Mesodermal cell (in vitro differentiated cells): ENCODE measurements around the gene GABRR1.
"Not testable (repeated sequence)": the region's sequence is repeated elsewhere in the genome, so short reads cannot be mapped to it uniquely, and the experiment has no call there.

Experiments
- H3K27ac ChIP-seq: 2 replicates; pipeline ENCODE4 v1.7.0; 2013; ENCODE audit warnings: mild to moderate bottlenecking, low read depth, low read length, moderate library complexity; ENCODE audit not compliant: severe bottlenecking
- H3K36me3 ChIP-seq: 2 replicates; pipeline ENCODE4 v1.7.1; 2013; ENCODE audit warnings: mild to moderate bottlenecking, low read length, moderate library complexity; ENCODE audit not compliant: control insufficient read depth, insufficient read depth
- H3K4me1 ChIP-seq: one replicate; pipeline ENCODE4 v1.7.1; 2013; ENCODE audit warnings: mild to moderate bottlenecking, low read length; ENCODE audit not compliant: insufficient read depth, control insufficient read depth, poor library complexity, severe bottlenecking
- H3K4me3 ChIP-seq: 2 replicates; pipeline ENCODE4 v1.7.0; 2013; ENCODE audit warnings: low read length, control low read depth, mild to moderate bottlenecking; ENCODE audit not compliant: insufficient read depth, poor library complexity, severe bottlenecking; ENCODE audit errors: extremely low read depth
- H3K9me3 ChIP-seq: 2 replicates; pipeline ENCODE4 v1.7.1; 2013; ENCODE audit warnings: mild to moderate bottlenecking, low read length, moderate library complexity; ENCODE audit not compliant: control insufficient read depth
- WGBS, 2 experiments: methylation state at CpG; one replicate each; pipeline ENCODE4 v1.1.5; 2013; ENCODE audit warnings: missing lambda C conversion rate in 2 of 2; ENCODE audit not compliant: insufficient coverage in 2 of 2; 5-methylcytosine and 5-hydroxymethylcytosine counted together

GABRR1 gene

GRCh38 chr6:89140347-89141156, 76.6 kb downstream of the GABRR1 start:
- no peaks in the 10 kb centered on the region for H3K36me3 ChIP-seq
- no peak overlapping the region for H3K4me3 ChIP-seq
- peaks cover 18% of the 10 kb centered on the region for H3K4me1 ChIP-seq
- WGBS, 2 experiments, result 80 to 83% methylated on average over 5 to 6 of the region's 7 CpGs
- no peaks in the 10 kb centered on the region for H3K9me3 ChIP-seq
- H3K27ac ChIP-seq, result no peak overlapping the region

- no peak overlapping the region for H3K27ac ChIP-seq
- WGBS, 2 experiments, result 60 to 75% methylated on average over 1 to 4 of the region's 5 CpGs
- H3K36me3 ChIP-seq, result no peaks in the 10 kb centered on the region
- H3K4me3 ChIP-seq, result no peak overlapping the region
- no peaks in the 10 kb centered on the region for H3K9me3 ChIP-seq
- H3K4me1 ChIP-seq, result peaks cover 18% of the 10 kb centered on the region
Observed at GRCh38 chr6:89139509-89140346, 77.4 kb downstream of the GABRR1 start.

GRCh38 chr6:89138173-89138572, 79.0 kb downstream of the GABRR1 start:
- Histone ChIP-seq H3K27ac (no peak overlapping the region), H3K36me3 (no peaks in the 10 kb centered on the region), H3K9me3 (no peaks in the 10 kb centered on the region), H3K4me1 (peaks cover 18% of the 10 kb centered on the region), H3K4me3 (no peak overlapping the region)
- 86% methylated on average over 1 of the region's 2 CpGs; no CpG with 5 or more reads in 1 of the 2 experiments for WGBS, 2 experiments

- H3K4me3 ChIP-seq, result no peak overlapping the region
- H3K9me3 ChIP-seq, result no peaks in the 10 kb centered on the region
- H3K36me3 ChIP-seq, result no peaks in the 10 kb centered on the region
- 38 to 48% methylated on average over 2 of the region's 3 CpGs for WGBS, 2 experiments
- H3K4me1 ChIP-seq, result peaks cover 7% of the 10 kb centered on the region
- no peak overlapping the region for H3K27ac ChIP-seq
Observed at GRCh38 chr6:89134723-89135122, 82.4 kb downstream of the GABRR1 start.

GRCh38 chr6:89133981-89134380, 83.2 kb downstream of the GABRR1 start:
- H3K36me3 ChIP-seq, result no peaks in the 10 kb centered on the region
- 50 to 64% methylated on average over 5 to 8 of the region's 9 CpGs for WGBS, 2 experiments

GRCh38 chr6:89132057-89132456, 85.1 kb downstream of the GABRR1 start:
- Histone ChIP-seq H3K9me3 (no peaks in the 10 kb centered on the region), H3K27ac (no peak overlapping the region), H3K4me1 (no peaks in the 10 kb centered on the region), H3K36me3 (no peaks in the 10 kb centered on the region), H3K4me3 (no peak overlapping the region)
- 60 to 71% methylated on average over 1 of the region's 2 CpGs for whole genome bisulfite sequencing, 2 experiments

More at GRCh38 chr6:89133981-89134380, 83.2 kb downstream of the GABRR1 start:
- no peak overlapping the region for H3K4me3 ChIP-seq
- H3K9me3 ChIP-seq, result no peaks in the 10 kb centered on the region
- H3K27ac ChIP-seq, result no peak overlapping the region
- H3K4me1 ChIP-seq, result no peaks in the 10 kb centered on the region

- Histone ChIP-seq H3K4me3 (no peak overlapping the region), H3K9me3 (no peaks in the 10 kb centered on the region), H3K36me3 (no peaks in the 10 kb centered on the region), H3K27ac (no peak overlapping the region), H3K4me1 (no peaks in the 10 kb centered on the region)
- 97 to 100% methylated on average over 3 of the region's 3 CpGs for WGBS, 2 experiments
Observed at GRCh38 chr6:89131599-89131998, 85.6 kb downstream of the GABRR1 start.

- H3K4me3 ChIP-seq, H3K36me3 ChIP-seq, H3K27ac ChIP-seq, H3K4me1 ChIP-seq, H3K9me3 ChIP-seq: not testable (repeated sequence)
- 86 to 100% methylated on average over 1 of the region's 2 CpGs for WGBS, 2 experiments
Observed at GRCh38 chr6:89128256-89128671, 88.9 kb downstream of the GABRR1 start.
